GM12878 (cell line): ENCODE results near the gene TGM5. TPM values are rescaled to one million over a fixed set of nuclear protein-coding genes. Genes with fewer than 3 reads are reported as not detected.

Experiments
- ATAC-seq: fragments of 200-7000 bp; cut with Tn5 transposase; 3 replicates; pipeline ENCODE4 v1.9.1; 2020; ENCODE audit warnings: mild to moderate bottlenecking, moderate library complexity
- BruUV-seq: library from RNA; stranded (reverse); fragments of 400-500 nt; replicated peaks from 2 replicates; lab custom pipeline; 2021; lab: Mats Ljungman, UMichigan
- CTCF ChIA-PET: fragments of 300-600 bp; sonication (Branson Sonifier 250); formaldehyde crosslinking; extraction: SDS; loops from one replicate; lab custom pipeline; 2021; ENCODE audit warnings: inconsistent platforms; lab: Yijun Ruan, JAX
- POLR2A ChIA-PET: fragments of 350-600 bp; formaldehyde crosslinking; extraction: SDS; loops from one replicate; lab custom pipeline; 2021; ENCODE audit warnings: inconsistent platforms; lab: Charles Lee
- RAD21 ChIA-PET: fragments of 300-600 bp; sonication (Branson Sonifier 250); formaldehyde crosslinking; loops from one replicate; lab custom pipeline; 2023; ENCODE audit warnings: antibody characterized with exemption; ENCODE audit not compliant: unreplicated experiment; lab: Charles Lee
- SMC1A ChIA-PET: fragments of 300-600 bp; sonication (Branson Sonifier 250); formaldehyde crosslinking; loops from one replicate; lab custom pipeline; 2023; ENCODE audit not compliant: unreplicated experiment, uncharacterized antibody; lab: Charles Lee
- DNase-seq: peaks from one replicate; pipeline ENCODE4 v3.0.0-alpha.2; 2011; ENCODE audit warnings: low read depth, low spot score
- FAIRE-seq: peaks from 3 replicates; lab custom pipeline; 2011; peaks lifted over from hg19 to GRCh38; lab: Jason Lieb, UNC
- H2AFZ ChIP-seq: 2 replicates; pipeline ENCODE4 v1.6.0; 2011; ENCODE audit warnings: low read depth, low read length, control low read depth; ENCODE audit not compliant: control insufficient read depth
- H3K27ac ChIP-seq: 2 replicates; pipeline ENCODE4 v1.5.1; 2011; ENCODE audit warnings: control low read depth; ENCODE audit not compliant: control insufficient read depth, insufficient read depth
- H3K27me3 ChIP-seq, 2 experiments: replicated peaks in 1 of 2; 2 replicates each; pipeline versions ENCODE4 v1.6.0 to v1.6.1; 2011; ENCODE audit warnings: low read length in 1 of 2; ENCODE audit not compliant: control insufficient read depth in 2 of 2, insufficient read depth in 2 of 2
- H3K36me3 ChIP-seq, 2 experiments: 2 replicates each; pipeline ENCODE4 v1.5.1; 2011; ENCODE audit warnings: low read length in 1 of 2; ENCODE audit not compliant: control insufficient read depth in 2 of 2, insufficient read depth in 2 of 2
- H3K4me1 ChIP-seq: 2 replicates; pipeline ENCODE4 v1.6.1; 2011; ENCODE audit warnings: mild to moderate bottlenecking, low read length, moderate library complexity, mixed read lengths; ENCODE audit not compliant: control insufficient read depth, insufficient read depth
- H3K4me2 ChIP-seq: 2 replicates; pipeline ENCODE4 v1.6.0; 2011; ENCODE audit warnings: control low read depth; ENCODE audit not compliant: control insufficient read depth, insufficient read depth
- H3K4me3 ChIP-seq: fragments of 200-600 bp; sonication (generic); 2 replicates; pipeline ENCODE4 v1.5.1; 2016
- H3K79me2 ChIP-seq: 2 replicates; pipeline ENCODE4 v1.6.0; 2011; ENCODE audit warnings: low read length; ENCODE audit not compliant: control insufficient read depth, insufficient read depth
- H3K9ac ChIP-seq: 2 replicates; pipeline ENCODE4 v1.8.0; 2011; ENCODE audit warnings: low read length, control low read depth, mixed read lengths; ENCODE audit not compliant: control insufficient read depth, insufficient read depth
- H3K9me3 ChIP-seq: replicated peaks from 3 replicates; pipeline ENCODE4 v1.5.1; 2011; ENCODE audit warnings: mild to moderate bottlenecking, low read length; ENCODE audit not compliant: control insufficient read depth, insufficient read depth
- H4K20me1 ChIP-seq: 2 replicates; pipeline ENCODE4 v1.6.0; 2011; ENCODE audit not compliant: control insufficient read depth, insufficient read depth
- CREB1 ChIP-seq: IDR thresholded peaks from 2 replicates; pipeline ENCODE4 v1.6.1; 2012; ENCODE audit warnings: low read depth, mild to moderate bottlenecking, inconsistent platforms
- ELK1 ChIP-seq: IDR thresholded peaks from 2 replicates; pipeline ENCODE4 v1.6.1; 2012; ENCODE audit warnings: low read depth, low read length, improper control_type of control experiment
- KDM1A ChIP-seq: fragments of 200-600 bp; sonication (generic); IDR thresholded peaks from 2 replicates; pipeline ENCODE4 v1.6.1; 2016; ENCODE audit warnings: borderline replicate concordance
- MLLT1 ChIP-seq: fragments of 450-650 bp; IDR thresholded peaks from 2 replicates; pipeline ENCODE4 v1.6.1; 2016; ENCODE audit warnings: mild to moderate bottlenecking
- NKRF ChIP-seq: fragments of 450-650 bp; conservative IDR thresholded peaks from 2 replicates; pipeline ENCODE4 v1.6.1; 2017; ENCODE audit warnings: mild to moderate bottlenecking, moderate library complexity
- POU2F2 ChIP-seq: IDR thresholded peaks from 3 replicates; pipeline ENCODE4 v1.6.1; 2011; ENCODE audit warnings: low read depth, mild to moderate bottlenecking, low read length, borderline replicate concordance
- WGBS: methylation state at CpG from one replicate; pipeline ENCODE4 v1.1.6; 2016; ENCODE audit warnings: low lambda C conversion rate; ENCODE audit not compliant: insufficient replicate concordance, insufficient coverage; ENCODE audit errors: missing lambda C conversion rate; 5-methylcytosine and 5-hydroxymethylcytosine counted together
- in situ Hi-C: fragments of 300-500 bp; cut with MboI; formaldehyde crosslinking; loops from 9 replicates; pipeline ENCODE4 v1.14.3; 2018; ENCODE audit warnings: mixed read lengths
- intact Hi-C: fragments of 100-400 bp; cut with micrococcal nuclease; formaldehyde crosslinking; loops from one replicate; pipeline ENCODE4 v1.14.2; 2022; ENCODE audit not compliant: unreplicated experiment
- polyA plus RNA-seq, 11 experiments: library from polyadenylated mRNA; depleted of rRNA in 4 of 11; unstranded in 6 of 11; stranded (reverse) in 5 of 11; fragments of >200 nt; fragmentation: Nextera tagmentation in 4 of 11; fragmentation: Illumina TruSeq in 1 of 11; extraction: Ambion mirVana in 4 of 11; extraction: Trizol in 1 of 11; gene quantifications; 1 replicate in 1 of 11; 2 replicates in 10 of 11; pipeline versions ENCODE4 v1.2.1 to v1.2.3, GENCODE V29; 2011 to 2016; ENCODE audit warnings: inconsistent platforms in 2 of 11, missing spikeins in 2 of 11, low read depth in 1 of 11
- total RNA-seq, 4 experiments: library from RNA; depleted of rRNA in 3 of 4; stranded (reverse); fragments of >200 nt in 3 of 4; fragmentation: Illumina TruSeq in 1 of 4; extraction: Trizol in 1 of 4; gene quantifications; 2 replicates each; pipeline versions ENCODE4 v1.2.1 to v1.2.3, GENCODE V29; 2013 to 2021

TGM5 gene
- total and polyA plus RNA-seq, 10 of the 15 experiments (the other 5 are each of a cell fraction or from before 2014, with no cell fraction given) = 4.4 to 27.1 (median 5.6) TPM

GRCh38 chr15:43299411-43299810 is 32.7 kb upstream of the TGM5 start:
- Histone ChIP-seq H3K27ac (no peak overlapping the region), H3K79me2 (no peaks in the 10 kb centered on the region), H3K36me3 (no peaks in the 10 kb centered on the region), H3K4me3 (no peak overlapping the region), H3K9me3 (no peaks in the 10 kb centered on the region), H3K4me2 (no peak overlapping the region), H3K27me3 (no peaks in the 10 kb centered on the region; a peak in 2 of 4 replicates), H3K4me1 (no peaks in the 10 kb centered on the region), H3K9ac (no peak overlapping the region), H2AFZ (no peak overlapping the region), H4K20me1 (no peaks in the 10 kb centered on the region)
- TF ChIP-seq MLLT1 = no peak
- no peak for TF ChIP-seq POU2F2
- intact Hi-C loops = no loop called here
- ATAC-seq (no peak), DNase-seq (no peak), FAIRE-seq (no peak)
- ChIA-PET POLR2A (no interaction called here), SMC1A (no interaction called here), CTCF (interaction anchor here (2.6 kb wide), 1 partner anchor 14 kb away, joined by 10 read pairs; no protein-coding TSS in a partner anchor), RAD21 (no interaction called here)
- 43% methylated on average over 3 of the region's 3 CpGs for WGBS
- BruUV-seq = no TSS peak
- in situ Hi-C loops = no loop called here

- ChIA-PET CTCF (no interaction called here), RAD21 (no interaction called here), POLR2A (no interaction called here), SMC1A (no interaction called here)
- no peaks in the 10 kb centered on the region for H3K36me3 ChIP-seq
- intact Hi-C loops (no loop called here), in situ Hi-C loops (no loop called here)
- FAIRE-seq (no peak), ATAC-seq (no peak), DNase-seq (no peak)
- WGBS = 53% methylated on average over 6 of the region's 6 CpGs
- H3K79me2 ChIP-seq = no peaks in the 10 kb centered on the region
- H4K20me1 ChIP-seq = no peaks in the 10 kb centered on the region
- no TSS peak for BruUV-seq
- H3K4me3 ChIP-seq = no peak overlapping the region
- H3K9ac ChIP-seq = no peak overlapping the region
- no peak overlapping the region for H2AFZ ChIP-seq
- H3K9me3 ChIP-seq = no peaks in the 10 kb centered on the region
- H3K27ac ChIP-seq = no peak overlapping the region
- no peak overlapping the region for H3K4me2 ChIP-seq
- no peaks in the 10 kb centered on the region for H3K4me1 ChIP-seq
- no peak for TF ChIP-seq ELK1
- TF ChIP-seq KDM1A = no peak
- TF ChIP-seq CREB1 = no peak
- TF ChIP-seq NKRF = no peak
- TF ChIP-seq, all 136 proteins: peak for 0
- H3K27me3 ChIP-seq = no peaks in the 10 kb centered on the region; a peak in 3 of 4 replicates
These were observed 27.5 kb upstream of the TGM5 start for GRCh38 chr15:43294091-43294706.
